WI38 (cell line): ENCODE data around the gene REXO1.
A peak's percentile ranks its signal among the peaks of the same experiment; 100 is the strongest.

Experiments
- H3K4me3 ChIP-seq: 2 replicates; pipeline ENCODE4 v1.5.1; 2011; ENCODE audit warnings: low read depth, mild to moderate bottlenecking, control low read depth, low read length
- CTCF ChIP-seq: IDR thresholded peaks from 2 replicates; pipeline ENCODE4 v1.5.1; 2012; ENCODE audit warnings: low read depth, mild to moderate bottlenecking, control low read depth, low read length

REXO1 gene

GRCh38 chr19:1840541-1841115 is 7.7 kb downstream of the REXO1 start:
- TF ChIP-seq CTCF = no peak
- no peak overlapping the region for H3K4me3 ChIP-seq

- H3K4me3 ChIP-seq = no peak overlapping the region
- no peak for TF ChIP-seq CTCF
Observed at GRCh38 chr19:1839658-1840540, 8.4 kb downstream of the REXO1 start.

- H3K4me3 ChIP-seq = no peak overlapping the region
- peak; percentile 97 for TF ChIP-seq CTCF
Observed at GRCh38 chr19:1837625-1838105, 10.6 kb downstream of the REXO1 start.

- TF ChIP-seq CTCF = no peak
Observed at GRCh38 chr19:1837222-1837565, 11.1 kb downstream of the REXO1 start.

GRCh38 chr19:1836458-1837221 is 11.6 kb downstream of the REXO1 start:
- no peak overlapping the region for H3K4me3 ChIP-seq
- TF ChIP-seq CTCF = no peak

More at GRCh38 chr19:1837222-1837565, 11.1 kb downstream of the REXO1 start:
- no peak overlapping the region for H3K4me3 ChIP-seq

GRCh38 chr19:1833540-1833939 is 14.7 kb downstream of the REXO1 start:
- no peak for TF ChIP-seq CTCF

More at GRCh38 chr19:1833540-1833939, 14.7 kb downstream of the REXO1 start:
- H3K4me3 ChIP-seq = no peak overlapping the region
